Neural progenitor cell (in vitro differentiated cells): ENCODE measurements around the gene SLC2A14.

ENCODE experiments used
- EZH2 ChIP-seq: fragments of 200-600 bp; sonication (generic); IDR thresholded peaks from 2 replicates; pipeline ENCODE4 v1.6.1; 2017; ENCODE audit warnings: antibody characterized with exemption, mild to moderate bottlenecking, moderate library complexity
- EZH2phosphoT487 ChIP-seq: fragments of 200-600 bp; sonication (generic); IDR thresholded peaks from 2 replicates; pipeline ENCODE4 v1.6.1; 2017; ENCODE audit warnings: antibody characterized with exemption
- TF ChIP-seq, protein P1 (sequence below): fragments of 200-600 bp; sonication (generic); IDR thresholded peaks from 2 replicates; pipeline ENCODE4 v1.5.1; 2017; ENCODE audit warnings: antibody characterized with exemption, mild to moderate bottlenecking

DNA sequence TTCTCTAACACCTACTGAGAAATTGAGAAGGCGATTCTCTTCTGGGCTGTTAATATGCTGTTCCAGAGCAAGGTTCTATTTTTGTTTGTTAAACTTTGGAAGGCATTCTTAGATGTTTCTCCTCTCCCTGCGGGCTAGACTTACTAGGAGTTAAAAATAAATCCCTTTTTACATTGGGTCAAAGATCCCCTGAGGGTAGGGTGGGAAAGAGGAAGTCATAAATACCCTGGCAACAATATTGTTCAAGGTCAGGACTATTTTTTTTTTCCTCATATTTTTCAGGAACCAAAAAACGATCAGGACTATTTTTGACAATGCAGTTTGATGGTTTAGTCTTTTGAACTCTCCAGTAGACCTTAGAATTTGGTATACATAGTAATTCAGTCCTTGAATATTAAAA, 12.0 kb upstream of the SLC2A14 start:
- TF ChIP-seq, protein P1, sequence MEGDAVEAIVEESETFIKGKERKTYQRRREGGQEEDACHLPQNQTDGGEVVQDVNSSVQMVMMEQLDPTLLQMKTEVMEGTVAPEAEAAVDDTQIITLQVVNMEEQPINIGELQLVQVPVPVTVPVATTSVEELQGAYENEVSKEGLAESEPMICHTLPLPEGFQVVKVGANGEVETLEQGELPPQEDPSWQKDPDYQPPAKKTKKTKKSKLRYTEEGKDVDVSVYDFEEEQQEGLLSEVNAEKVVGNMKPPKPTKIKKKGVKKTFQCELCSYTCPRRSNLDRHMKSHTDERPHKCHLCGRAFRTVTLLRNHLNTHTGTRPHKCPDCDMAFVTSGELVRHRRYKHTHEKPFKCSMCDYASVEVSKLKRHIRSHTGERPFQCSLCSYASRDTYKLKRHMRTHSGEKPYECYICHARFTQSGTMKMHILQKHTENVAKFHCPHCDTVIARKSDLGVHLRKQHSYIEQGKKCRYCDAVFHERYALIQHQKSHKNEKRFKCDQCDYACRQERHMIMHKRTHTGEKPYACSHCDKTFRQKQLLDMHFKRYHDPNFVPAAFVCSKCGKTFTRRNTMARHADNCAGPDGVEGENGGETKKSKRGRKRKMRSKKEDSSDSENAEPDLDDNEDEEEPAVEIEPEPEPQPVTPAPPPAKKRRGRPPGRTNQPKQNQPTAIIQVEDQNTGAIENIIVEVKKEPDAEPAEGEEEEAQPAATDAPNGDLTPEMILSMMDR: no peak
- no peak for TF ChIP-seq EZH2
- TF ChIP-seq EZH2phosphoT487: no peak
